ENCODE results near the gene CPA4.

Gene CPA4

GRCh38 chr7:130366564-130366963 lies 73.6 kb downstream of the CPA4 start:
- DNase-seq = no peak

DNA sequence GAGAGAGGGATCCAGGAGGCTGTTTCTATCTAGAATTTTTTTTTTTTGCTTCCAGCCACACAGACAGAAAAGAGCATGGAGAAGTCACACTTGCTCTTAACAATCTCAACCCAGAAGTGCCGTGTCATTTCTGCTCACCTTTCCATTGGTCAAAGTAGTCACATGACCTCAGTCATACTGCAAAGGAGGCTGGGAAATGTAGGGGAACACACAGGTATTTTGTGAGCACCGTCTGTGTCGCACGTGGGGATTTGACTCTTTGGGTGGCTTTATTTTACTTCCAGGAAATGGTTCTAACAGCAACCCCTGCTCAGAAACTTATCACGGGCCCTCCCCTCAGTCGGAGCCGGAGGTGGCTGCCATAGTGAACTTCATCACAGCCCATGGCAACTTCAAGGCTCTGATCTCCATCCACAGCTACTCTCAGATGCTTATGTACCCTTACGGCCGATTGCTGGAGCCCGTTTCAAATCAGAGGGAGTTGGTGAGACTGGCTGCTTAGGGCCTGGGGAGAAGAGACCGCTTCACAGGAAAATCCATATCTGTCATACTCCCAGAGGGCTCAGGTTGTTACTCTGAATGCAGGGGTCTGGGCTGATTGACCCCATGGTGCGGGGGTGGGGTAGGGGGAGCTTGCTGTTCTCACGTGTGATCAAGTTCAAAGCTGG lies 74.3 kb downstream of the CPA4 start:
- DNase-seq = no peak

DNA sequence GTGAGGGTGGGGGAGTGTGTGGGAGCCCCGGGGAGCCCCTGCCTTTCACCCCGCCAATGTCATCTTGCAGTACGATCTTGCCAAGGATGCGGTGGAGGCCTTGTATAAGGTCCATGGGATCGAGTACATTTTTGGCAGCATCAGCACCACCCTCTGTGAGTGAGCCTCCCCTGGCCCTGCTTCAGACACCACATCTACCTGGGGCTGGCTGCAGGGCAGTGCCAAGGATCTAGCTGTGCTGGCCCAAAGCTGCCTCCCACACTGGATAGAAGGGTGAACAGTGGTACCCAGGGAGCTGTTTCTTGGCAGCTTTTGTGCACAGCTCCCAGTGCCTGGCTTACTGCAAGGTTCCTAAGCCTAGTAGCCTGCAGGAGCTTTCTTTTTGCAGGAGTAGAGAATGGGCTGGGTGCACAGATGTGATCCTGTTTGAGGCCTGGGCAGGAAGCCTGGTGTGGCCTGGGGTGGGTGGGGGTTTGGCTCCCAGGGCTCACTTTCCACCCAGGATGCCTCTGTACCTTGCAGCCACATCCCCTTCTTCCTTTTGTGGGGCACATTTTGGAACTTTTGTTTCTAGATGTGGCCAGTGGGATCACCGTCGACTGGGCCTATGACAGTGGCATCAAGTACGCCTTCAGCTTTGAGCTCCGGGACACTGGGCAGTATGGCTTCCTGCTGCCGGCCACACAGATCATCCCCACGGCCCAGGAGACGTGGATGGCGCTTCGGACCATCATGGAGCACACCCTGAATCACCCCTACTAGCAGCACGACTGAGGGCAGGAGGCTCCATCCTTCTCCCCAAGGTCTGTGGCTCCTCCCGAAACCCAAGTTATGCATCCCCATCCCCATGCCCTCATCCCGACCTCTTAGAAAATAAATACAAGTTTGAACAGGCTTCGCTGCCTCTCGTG lies 75.1 kb downstream of the CPA4 start:
- DNase-seq = no peak

DNA sequence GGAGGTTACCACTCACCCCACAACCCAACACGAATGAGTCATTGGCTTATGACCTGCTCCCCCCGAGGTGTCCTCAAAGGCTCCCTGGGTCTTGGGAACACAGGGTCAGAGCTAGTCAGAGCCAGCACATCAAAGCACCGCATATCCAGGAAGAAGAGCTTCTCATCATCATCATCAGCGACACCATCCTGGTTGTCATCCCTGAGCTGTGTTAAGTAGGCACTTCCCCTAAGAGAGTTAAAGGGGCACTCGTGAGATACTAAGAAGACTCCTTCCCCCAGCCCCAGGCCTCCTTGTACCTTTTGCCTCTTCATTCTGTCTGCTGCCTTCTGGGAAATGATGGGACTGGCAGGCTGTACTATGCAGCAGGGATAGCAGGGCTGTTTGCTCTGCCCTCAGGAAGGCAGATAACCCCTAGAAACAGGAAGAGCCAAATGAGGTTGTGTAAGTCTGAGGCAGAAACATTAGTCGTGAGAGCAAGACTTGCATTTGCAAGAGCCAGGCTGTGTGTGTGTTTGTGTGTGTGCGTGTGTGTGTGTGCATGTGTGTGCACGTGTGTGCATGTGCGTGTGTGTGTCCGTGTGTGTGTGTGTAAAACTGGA lies 76.2 kb downstream of the CPA4 start:
- DNase-seq = no peak

DNA sequence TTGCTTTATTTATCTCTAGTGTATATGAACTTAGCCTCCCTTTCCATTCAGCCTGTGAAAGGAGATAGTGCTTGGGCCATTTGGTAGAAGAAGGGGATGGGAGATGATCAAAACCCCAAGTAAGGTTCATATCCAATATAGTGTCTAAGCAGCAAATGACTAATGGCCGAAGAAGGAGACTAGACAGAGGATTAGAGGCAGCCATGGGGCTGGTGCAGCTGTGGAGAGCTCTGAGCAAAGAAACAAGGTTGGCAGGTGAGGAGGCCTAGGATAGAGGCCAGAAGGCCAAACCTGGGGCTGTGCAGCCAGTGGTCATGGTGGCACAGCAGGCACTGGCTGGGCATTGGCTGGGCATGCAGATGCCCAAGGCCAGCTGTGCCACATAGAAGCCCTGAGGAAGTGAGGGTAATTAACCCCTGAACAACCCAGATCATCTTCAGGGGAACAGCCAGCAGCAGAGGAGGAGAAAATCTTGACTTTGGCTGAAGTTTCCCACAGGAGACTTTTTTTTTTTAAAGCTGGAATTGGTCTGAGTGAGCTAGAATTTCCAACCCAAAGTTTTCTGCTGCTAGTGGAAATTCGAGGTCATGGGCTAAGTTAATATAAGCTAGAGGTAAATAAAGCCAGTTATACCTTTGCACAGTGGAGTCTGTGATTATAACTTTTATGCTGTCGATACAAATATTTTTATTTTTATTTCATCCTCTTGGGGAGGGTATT lies 77.0 kb downstream of the CPA4 start:
- DNase-seq = no peak

- no peak for DNase-seq
Measured at GRCh38 chr7:130371046-130371445, 78.1 kb downstream of the CPA4 start.

- no peak for DNase-seq
Measured at GRCh38 chr7:130372402-130373165, 79.6 kb downstream of the CPA4 start.
